Measurements from ENCODE around the gene COG4.
"Not testable (repeated sequence)": the region's sequence is repeated elsewhere in the genome, so short reads cannot be mapped to it uniquely, and the experiment has no call there.

Gene COG4

GRCh38 chr16:70523076-70523742 is at the start of gene COG4:
COG4 (minus strand) TSS chr16:70523554; CDS start chr16:70523543, 11 bp downstream.
- peak; percentile 94 for DNase-seq

GRCh38 chr16:70572926-70573270 is 49.5 kb upstream of the COG4 start:
- DNase-seq = no peak

GRCh38 chr16:70572050-70572925 is 48.9 kb upstream of the COG4 start:
- no peak for DNase-seq

- DNase-seq = no peak
Measured at GRCh38 chr16:70571623-70572022, 48.3 kb upstream of the COG4 start.

- DNase-seq = no peak
Measured at GRCh38 chr16:70570967-70571570, 47.7 kb upstream of the COG4 start.

- DNase-seq = no peak
Measured at GRCh38 chr16:70569752-70570151, 46.4 kb upstream of the COG4 start.

- no peak for DNase-seq
Measured at GRCh38 chr16:70568601-70569237, 45.4 kb upstream of the COG4 start.

- no peak for DNase-seq
Measured at GRCh38 chr16:70565053-70565452, 41.7 kb upstream of the COG4 start.

- DNase-seq = no peak
Measured at GRCh38 chr16:70563636-70564035, 40.3 kb upstream of the COG4 start.

- DNase-seq = no peak
Measured at GRCh38 chr16:70561623-70562022, 38.3 kb upstream of the COG4 start.

GRCh38 chr16:70556063-70556462 is 32.7 kb upstream of the COG4 start:
- DNase-seq = no peak

GRCh38 chr16:70553645-70554044 is 30.3 kb upstream of the COG4 start:
- DNase-seq = no peak

GRCh38 chr16:70552675-70553074 is 29.3 kb upstream of the COG4 start:
- DNase-seq = no peak

GRCh38 chr16:70551788-70552187 is 28.4 kb upstream of the COG4 start:
- no peak for DNase-seq

- DNase-seq = no peak
Measured at GRCh38 chr16:70550082-70550481, 26.7 kb upstream of the COG4 start.

- DNase-seq = no peak
Measured at GRCh38 chr16:70548936-70549335, 25.6 kb upstream of the COG4 start.

- DNase-seq = no peak
Measured at GRCh38 chr16:70544548-70544947, 21.2 kb upstream of the COG4 start.

GRCh38 chr16:70540994-70541393 is 17.6 kb upstream of the COG4 start:
- no peak for DNase-seq

GRCh38 chr16:70534971-70535370 is 11.6 kb upstream of the COG4 start:
- no peak for DNase-seq

GRCh38 chr16:70529954-70530353 is 6.6 kb upstream of the COG4 start:
- not testable (repeated sequence) for DNase-seq

GRCh38 chr16:70529051-70529777 is 5.9 kb upstream of the COG4 start:
- DNase-seq = peak; percentile 10

- DNase-seq = no peak
Measured at GRCh38 chr16:70527315-70527996, 4.1 kb upstream of the COG4 start.

Data from stimulated activated CD4-positive, alpha-beta T cell treated with anti-CD3 and anti-CD28 coated beads, Interleukin-4, amount 100 ng/mL, for 24 hours (primary cell).